Mucosa of stomach (tissue), 1 donor: Measurements from ENCODE around the gene LASP1NB.

ENCODE experiments used
- H3K27me3 ChIP-seq: one replicate; pipeline ENCODE4 v1.7.0; 2013; ENCODE audit warnings: mild to moderate bottlenecking, low read length; ENCODE audit not compliant: control insufficient read depth, insufficient read depth
- H3K36me3 ChIP-seq: one replicate; pipeline ENCODE4 v1.7.0; 2013; ENCODE audit warnings: low read length; ENCODE audit not compliant: control insufficient read depth, insufficient read depth
- H3K4me1 ChIP-seq: one replicate; pipeline ENCODE4 v1.7.0; 2013; ENCODE audit warnings: mild to moderate bottlenecking, low read length; ENCODE audit not compliant: control insufficient read depth, insufficient read depth
- H3K4me3 ChIP-seq: one replicate; pipeline ENCODE4 v1.7.0; 2013; ENCODE audit warnings: low read length
- H3K9ac ChIP-seq: one replicate; pipeline ENCODE4 v1.7.0; 2013; ENCODE audit warnings: mild to moderate bottlenecking, low read length, moderate library complexity
- H3K9me3 ChIP-seq: one replicate; pipeline ENCODE4 v1.7.0; 2013; ENCODE audit warnings: mild to moderate bottlenecking, low read length, moderate library complexity; ENCODE audit not compliant: control insufficient read depth
- donor health status: Pancreatic carcinoma.

The LASP1NB gene

GRCh38 chr17:38925263-38925995 lies at the start of gene LASP1NB:
LASP1NB (plus strand) TSS chr17:38925614.
- no peak within 1 kb of the TSS for H3K4me3 ChIP-seq
- peak within 1 kb of the TSS; percentile 9 for H3K9ac ChIP-seq

GRCh38 chr17:38877130-38877851 lies 48.1 kb upstream of the LASP1NB start:
- Histone ChIP-seq H3K9me3 (no peaks in the 10 kb centered on the region), H3K4me1 (peaks cover 82% of the 10 kb centered on the region), H3K4me3 (no peak overlapping the region), H3K27me3 (no peaks in the 10 kb centered on the region), H3K36me3 (peaks cover 32% of the 10 kb centered on the region), H3K9ac (peak overlapping the region; percentile 24)

More at GRCh38 chr17:38925263-38925995, at the start of gene LASP1NB:
- Histone ChIP-seq H3K27me3 (no peaks in the 10 kb centered on the region), H3K9me3 (no peaks in the 10 kb centered on the region), H3K4me1 (peaks cover 9% of the 10 kb centered on the region), H3K36me3 (peaks cover under 1% of the 10 kb centered on the region)

- peaks cover 26% of the 10 kb centered on the region for H3K36me3 ChIP-seq
- H3K9ac ChIP-seq = peak overlapping the region; percentile 28
- no peaks in the 10 kb centered on the region for H3K27me3 ChIP-seq
- H3K9me3 ChIP-seq = no peaks in the 10 kb centered on the region
- peaks cover 78% of the 10 kb centered on the region for H3K4me1 ChIP-seq
- no peak overlapping the region for H3K4me3 ChIP-seq
These were observed 45.3 kb upstream of the LASP1NB start for GRCh38 chr17:38879878-38880665.

GRCh38 chr17:38881600-38882191 lies 43.7 kb upstream of the LASP1NB start:
- H3K4me1 ChIP-seq = peaks cover 84% of the 10 kb centered on the region
- peaks cover 29% of the 10 kb centered on the region for H3K36me3 ChIP-seq
- no peaks in the 10 kb centered on the region for H3K9me3 ChIP-seq
- H3K27me3 ChIP-seq = no peaks in the 10 kb centered on the region
- H3K9ac ChIP-seq = no peak overlapping the region
- H3K4me3 ChIP-seq = no peak overlapping the region

- no peaks in the 10 kb centered on the region for H3K27me3 ChIP-seq
- H3K4me1 ChIP-seq = peaks cover 85% of the 10 kb centered on the region
- no peak overlapping the region for H3K9ac ChIP-seq
- peaks cover 28% of the 10 kb centered on the region for H3K36me3 ChIP-seq
- H3K9me3 ChIP-seq = no peaks in the 10 kb centered on the region
- H3K4me3 ChIP-seq = no peak overlapping the region
These were observed 42.5 kb upstream of the LASP1NB start for GRCh38 chr17:38882870-38883269.

- H3K4me1 ChIP-seq = peaks cover 87% of the 10 kb centered on the region
These were observed 41.6 kb upstream of the LASP1NB start for GRCh38 chr17:38883592-38884526.

GRCh38 chr17:38885044-38885727 lies 40.2 kb upstream of the LASP1NB start:
- Histone ChIP-seq H3K4me3 (no peak overlapping the region), H3K4me1 (peaks cover 83% of the 10 kb centered on the region)

More at GRCh38 chr17:38883592-38884526, 41.6 kb upstream of the LASP1NB start:
- H3K4me3 ChIP-seq = no peak overlapping the region
- no peaks in the 10 kb centered on the region for H3K9me3 ChIP-seq
- no peak overlapping the region for H3K9ac ChIP-seq
- peaks cover 28% of the 10 kb centered on the region for H3K36me3 ChIP-seq
- H3K27me3 ChIP-seq = no peaks in the 10 kb centered on the region

GRCh38 chr17:38885728-38886642 lies 39.4 kb upstream of the LASP1NB start:
- Histone ChIP-seq H3K36me3 (peaks cover 29% of the 10 kb centered on the region), H3K4me1 (peaks cover 81% of the 10 kb centered on the region), H3K27me3 (no peaks in the 10 kb centered on the region), H3K9ac (peak overlapping the region; percentile 20), H3K9me3 (no peaks in the 10 kb centered on the region), H3K4me3 (no peak overlapping the region)

More at GRCh38 chr17:38885044-38885727, 40.2 kb upstream of the LASP1NB start:
- Histone ChIP-seq H3K36me3 (peaks cover 29% of the 10 kb centered on the region), H3K27me3 (no peaks in the 10 kb centered on the region), H3K9me3 (no peaks in the 10 kb centered on the region), H3K9ac (peak overlapping the region; percentile 30)

GRCh38 chr17:38886643-38887010 lies 38.8 kb upstream of the LASP1NB start:
- peak overlapping the region; percentile 20 for H3K9ac ChIP-seq
- H3K27me3 ChIP-seq = no peaks in the 10 kb centered on the region
- peaks cover 75% of the 10 kb centered on the region for H3K4me1 ChIP-seq
- H3K4me3 ChIP-seq = no peak overlapping the region
- H3K36me3 ChIP-seq = peaks cover 29% of the 10 kb centered on the region
- no peaks in the 10 kb centered on the region for H3K9me3 ChIP-seq

- Histone ChIP-seq H3K36me3 (peaks cover 42% of the 10 kb centered on the region), H3K9ac (no peak overlapping the region), H3K4me3 (no peak overlapping the region), H3K4me1 (peaks cover 65% of the 10 kb centered on the region), H3K9me3 (no peaks in the 10 kb centered on the region), H3K27me3 (no peaks in the 10 kb centered on the region)
These were observed 36.6 kb upstream of the LASP1NB start for GRCh38 chr17:38888842-38889241.
